Uterus (tissue), 2 donors: ENCODE results near the gene EML6.

Experiments used
- CTCF ChIP-seq, 4 experiments: fragments of 200-600 bp in 2 of 4; fragments of 450-650 bp in 2 of 4; sonication (generic) in 2 of 4; IDR thresholded peaks; one replicate each; pipeline ENCODE4 v1.5.1; 2016 to 2019; ENCODE audit warnings: antibody characterized with exemption in 4 of 4, mild to moderate bottlenecking in 2 of 4, moderate library complexity in 1 of 4
- POLR2A ChIP-seq, 2 donors: fragments of 450-650 bp; IDR thresholded peaks; one replicate each; pipeline ENCODE4 v1.6.1; 2016; ENCODE audit warnings: antibody characterized with exemption in 2 of 2, mild to moderate bottlenecking in 1 of 2, moderate library complexity in 1 of 2

DNA sequence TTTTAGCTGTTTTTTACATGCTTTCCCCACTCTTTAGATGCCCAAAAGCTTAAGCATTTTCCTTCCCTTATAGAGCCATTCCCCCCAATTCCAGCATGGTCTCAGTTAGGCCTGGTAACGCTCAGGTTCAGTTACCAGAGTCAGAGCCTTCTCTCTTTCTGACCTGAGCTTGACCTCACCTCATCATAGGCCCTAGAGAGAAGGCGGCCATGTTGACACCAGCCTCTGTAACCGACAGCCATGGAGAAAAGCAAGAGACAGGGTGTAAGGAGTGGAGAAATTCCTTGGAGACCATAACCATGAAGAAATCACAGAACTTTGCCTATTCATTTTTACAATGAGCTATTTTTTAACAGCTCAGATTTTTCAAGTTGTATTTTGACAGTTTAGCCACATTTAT, 227.3 kb downstream of the EML6 start:
- TF ChIP-seq POLR2A (IDR thresholded peaks at IDR 0.05) (no peak), CTCF (IDR thresholded peaks at IDR 0.05) (no peak)
